ENCODE results near the gene CHPF.
A peak's percentile ranks its signal among the peaks of the same experiment; 100 is the strongest.

Gene CHPF

DNA sequence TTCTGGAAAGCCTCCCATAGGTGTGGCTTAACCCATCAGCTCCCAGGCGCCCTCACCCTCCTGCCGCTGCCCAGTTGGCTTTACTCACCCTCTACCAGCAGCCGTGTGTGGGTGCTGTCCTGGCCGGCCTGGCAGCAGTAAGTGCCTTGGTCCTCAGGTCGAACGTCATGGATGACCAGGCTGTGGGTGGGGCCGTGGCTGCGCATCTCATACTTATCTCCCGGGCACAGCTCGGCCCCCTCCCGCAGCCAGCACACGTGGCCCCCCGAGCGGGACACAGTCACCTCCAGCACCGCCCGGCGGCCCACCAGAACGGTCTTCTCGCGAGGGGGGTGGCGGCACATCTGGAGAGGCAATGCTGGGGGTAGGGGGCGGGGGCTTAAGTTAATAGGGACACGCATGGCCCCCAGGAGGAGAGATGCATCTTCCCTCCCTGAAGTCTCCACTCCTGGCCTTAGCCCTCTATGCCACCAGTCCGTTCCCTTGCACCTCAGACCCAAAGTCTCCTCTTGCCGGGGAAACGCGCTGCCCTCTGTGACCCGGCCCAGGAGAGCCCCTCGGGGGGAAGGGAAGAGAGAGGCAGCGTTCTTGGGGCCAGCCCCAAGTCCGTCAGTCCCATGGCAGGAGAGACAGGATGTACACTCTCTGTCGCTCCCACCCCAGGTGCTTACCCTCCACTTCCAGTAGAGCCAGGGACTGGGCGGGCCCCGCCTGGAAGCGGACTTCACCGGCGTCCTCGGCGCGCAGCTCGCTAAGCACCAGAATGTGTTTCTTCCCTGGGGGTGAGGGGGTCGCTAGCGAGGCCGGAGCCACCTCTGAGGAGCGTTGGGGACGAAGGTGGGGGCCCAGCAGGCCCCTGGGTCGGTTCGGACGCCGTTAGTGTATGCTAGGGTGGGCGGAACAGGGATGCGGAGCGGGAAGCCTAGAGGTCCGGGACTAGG, 8.1 kb upstream of the CHPF start:
- DNase-seq, result peak; percentile 67

- DNase-seq, result no peak
These were observed 6.0 kb upstream of the CHPF start for GRCh38 chr2:219549619-219550018.

- DNase-seq, result no peak
These were observed 5.4 kb upstream of the CHPF start for GRCh38 chr2:219548990-219549389.

GRCh38 chr2:219547621-219548020, 4.0 kb upstream of the CHPF start:
- DNase-seq, result no peak

GRCh38 chr2:219545943-219546352, 2.3 kb upstream of the CHPF start:
- DNase-seq, result no peak

GRCh38 chr2:219545295-219545942, 1.8 kb upstream of the CHPF start:
- DNase-seq, result no peak

GRCh38 chr2:219544567-219544966, 958 bp upstream of the CHPF start:
- DNase-seq, result no peak

GRCh38 chr2:219542931-219543595, 546 bp downstream of the CHPF start:
- no peak for DNase-seq

DNA sequence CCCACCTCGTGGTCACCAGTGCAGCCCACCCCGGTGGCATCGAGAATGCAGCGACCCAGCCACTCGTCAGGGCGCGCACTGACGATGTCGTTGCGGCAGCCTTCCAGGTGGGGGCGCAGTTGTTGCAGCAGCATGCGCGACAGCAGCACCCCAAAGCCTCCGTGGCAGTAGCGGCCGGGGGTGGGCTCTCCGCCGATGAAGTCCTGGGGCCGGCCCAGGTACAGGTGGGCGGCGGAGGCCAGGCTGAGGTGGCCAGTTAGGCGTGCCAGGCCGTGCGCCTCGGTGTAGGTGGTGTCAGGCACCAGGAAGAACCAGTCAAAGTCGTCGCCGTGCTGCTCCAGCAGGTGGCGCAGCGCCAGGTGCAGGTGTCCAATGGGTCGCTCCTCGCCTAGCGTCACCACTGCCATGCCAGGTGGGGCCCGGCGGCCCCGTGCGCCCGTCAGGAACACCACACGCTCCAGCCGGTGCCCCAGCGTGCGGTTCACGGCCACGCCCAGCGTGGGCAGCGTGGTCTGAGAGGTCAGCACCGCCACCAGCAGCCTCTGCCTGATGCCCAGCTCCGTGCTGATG, 1.9 kb downstream of the CHPF start:
- peak; percentile 95 for DNase-seq

DNA sequence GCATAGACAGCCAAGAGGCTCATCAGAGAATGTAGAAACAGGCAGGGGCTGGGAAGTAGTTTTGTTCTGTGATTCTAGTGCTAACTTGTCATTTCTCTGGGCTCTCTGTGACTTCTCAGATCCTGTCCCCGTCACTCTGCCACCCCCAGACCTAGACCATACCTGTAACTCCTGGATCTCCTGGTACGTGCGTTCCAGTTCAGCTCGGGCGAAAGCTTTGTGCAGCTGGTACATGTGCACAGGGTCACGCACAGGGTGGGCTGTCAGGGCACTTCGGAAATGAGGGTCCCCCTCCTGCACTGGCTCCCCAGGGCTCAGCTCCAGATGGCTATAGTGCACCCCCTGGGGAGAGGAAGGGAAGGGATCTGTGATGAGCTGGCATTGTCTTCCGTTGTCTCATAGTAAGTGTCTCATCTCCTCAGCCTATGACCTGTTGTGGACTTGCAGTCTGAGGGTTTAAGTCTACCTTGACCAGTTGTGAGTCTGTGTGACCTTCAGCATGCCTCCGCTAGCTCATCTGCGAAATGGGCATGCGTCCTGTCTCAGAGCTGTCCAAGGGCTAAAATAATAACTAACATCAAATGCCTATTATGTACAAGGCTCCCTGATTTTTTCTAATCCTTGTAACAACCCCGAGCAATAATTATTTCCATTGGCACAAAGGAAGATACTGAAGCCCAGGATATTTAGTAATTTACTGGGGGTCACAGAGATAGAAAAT, 2.7 kb downstream of the CHPF start:
- DNase-seq, result no peak

GRCh38 chr2:219539926-219540678, 3.5 kb downstream of the CHPF start:
- no peak for DNase-seq

- no peak for DNase-seq
These were observed 4.4 kb downstream of the CHPF start for GRCh38 chr2:219538956-219539788.

- DNase-seq, result no peak
These were observed 5.1 kb downstream of the CHPF start for GRCh38 chr2:219538504-219538951.

- DNase-seq, result no peak
These were observed 5.7 kb downstream of the CHPF start for GRCh38 chr2:219537657-219538488.

GRCh38 chr2:219536967-219537366, 6.6 kb downstream of the CHPF start:
- no peak for DNase-seq

- no peak for DNase-seq
These were observed 7.2 kb downstream of the CHPF start for GRCh38 chr2:219536425-219536824.

DNA sequence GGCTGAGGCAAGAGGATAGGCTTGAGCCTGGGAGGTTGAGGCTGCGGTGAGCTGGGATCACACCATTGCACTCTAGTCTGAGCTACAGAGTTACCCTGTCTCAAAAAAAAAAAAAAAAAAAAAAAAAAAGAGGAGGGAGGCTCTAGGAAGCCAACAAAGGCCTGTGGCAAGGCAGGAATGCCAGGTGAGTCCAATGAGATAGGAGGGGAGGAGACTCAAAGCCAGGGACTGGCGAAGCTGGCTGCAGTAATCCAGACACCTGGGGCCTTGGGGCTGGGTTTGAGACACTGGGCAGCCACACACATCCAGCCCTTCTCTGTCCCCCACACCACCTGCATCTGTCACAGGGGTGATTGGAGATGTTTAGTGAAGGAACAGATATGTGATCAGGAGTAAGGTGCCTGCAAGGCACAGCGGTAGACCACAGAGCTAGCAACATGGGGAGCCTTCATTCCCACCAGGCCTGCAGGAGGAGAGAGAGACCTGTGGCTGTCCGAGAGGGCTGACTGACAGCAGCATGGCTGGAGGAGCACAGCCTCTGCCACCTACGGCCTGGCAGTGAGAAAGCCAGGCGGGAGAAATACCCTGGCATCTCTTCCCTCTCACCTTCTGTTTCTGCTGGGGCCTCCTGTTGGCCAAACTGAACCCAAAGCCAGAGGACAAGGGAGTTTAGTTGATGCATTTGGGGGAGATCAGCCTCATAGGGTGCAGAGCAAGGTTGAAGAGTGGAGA, 9.5 kb downstream of the CHPF start:
- DNase-seq, result no peak

- no peak for DNase-seq
These were observed 11.3 kb downstream of the CHPF start for GRCh38 chr2:219532378-219532649.

GRCh38 chr2:219531639-219532377, 11.8 kb downstream of the CHPF start:
- no peak for DNase-seq

Measured in activated effector memory CD4-positive, alpha-beta T cell treated with anti-CD3 and anti-CD28 coated beads, Interleukin-2, amount 50 U/mL, for 16 hours (primary cell).